GM18858 (cell line): ENCODE measurements around the gene TMEM132D.

Experiments used
- ATAC-seq: cut with Tn5 transposase; IDR thresholded peaks from one replicate; pipeline ENCODE4 v1.9.1; 2021; ENCODE audit not compliant: unreplicated experiment

The TMEM132D gene

DNA sequence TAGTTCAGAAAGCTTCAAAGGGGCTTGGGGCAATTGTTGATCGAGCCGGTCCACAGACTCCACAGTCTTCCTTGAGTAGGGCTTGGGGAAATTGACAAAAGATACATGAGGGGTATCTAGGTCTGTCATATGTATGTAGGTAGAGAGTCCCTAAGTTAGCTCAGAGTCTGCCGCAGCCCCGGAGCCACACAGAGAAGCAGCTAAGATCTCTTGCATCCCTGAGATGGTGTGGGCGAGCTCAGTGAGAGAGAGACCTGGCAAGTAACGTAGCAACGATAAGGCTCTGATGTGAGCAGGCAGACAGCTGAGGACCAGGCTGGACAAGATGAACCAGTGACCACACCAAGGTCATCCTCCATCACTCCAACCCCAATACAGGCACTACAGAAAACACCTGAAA, 297.6 kb downstream of the TMEM132D start:
- no peak for ATAC-seq

DNA sequence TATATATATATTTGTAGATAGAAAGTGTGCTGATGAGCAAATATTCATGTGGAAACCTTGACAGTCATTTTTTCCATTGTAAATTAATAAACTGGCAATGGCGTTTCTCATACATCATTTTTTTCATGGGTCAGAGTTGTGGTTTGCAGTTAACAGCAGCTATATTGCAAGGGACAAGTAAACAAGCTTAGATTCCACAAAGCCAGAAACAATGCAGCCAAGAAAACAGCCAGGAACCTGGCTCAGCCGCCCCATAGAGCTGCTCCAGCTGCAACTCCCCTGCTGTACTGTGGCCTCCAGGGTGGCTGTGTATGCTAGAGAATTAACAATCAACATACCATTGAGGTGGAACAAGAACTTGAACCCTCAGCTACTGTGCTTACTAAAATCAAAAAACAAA, 298.2 kb downstream of the TMEM132D start:
- ATAC-seq = no peak

- no peak for ATAC-seq
Observed at GRCh38 chr12:129604506-129604905, 299.3 kb downstream of the TMEM132D start.

- ATAC-seq = no peak
Observed at GRCh38 chr12:129599406-129599805, 304.4 kb downstream of the TMEM132D start.

DNA sequence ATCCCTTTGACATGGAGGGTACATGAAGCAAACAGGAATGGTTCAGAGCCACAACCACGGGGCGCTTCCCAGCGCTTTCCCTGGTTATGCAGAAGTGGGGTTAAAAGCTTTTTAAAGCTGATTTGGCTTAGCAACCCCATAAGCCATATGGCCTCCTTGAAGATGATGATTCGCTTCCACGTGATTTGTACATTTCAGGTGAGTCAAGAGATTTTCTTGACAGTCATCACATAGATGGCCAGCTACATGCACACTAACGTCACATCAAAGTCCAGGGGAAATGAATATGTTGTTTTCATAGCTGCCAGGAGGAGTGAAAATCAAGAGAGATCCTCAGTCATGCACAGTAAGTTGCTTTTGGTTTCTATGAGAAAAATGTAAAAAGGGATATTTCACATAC, 309.7 kb downstream of the TMEM132D start:
- ATAC-seq = no peak

GRCh38 chr12:129592449-129592848, 311.4 kb downstream of the TMEM132D start:
- ATAC-seq = no peak

- no peak for ATAC-seq
Observed at GRCh38 chr12:129589503-129589902, 314.3 kb downstream of the TMEM132D start.

GRCh38 chr12:129588142-129588541, 315.7 kb downstream of the TMEM132D start:
- ATAC-seq = no peak

DNA sequence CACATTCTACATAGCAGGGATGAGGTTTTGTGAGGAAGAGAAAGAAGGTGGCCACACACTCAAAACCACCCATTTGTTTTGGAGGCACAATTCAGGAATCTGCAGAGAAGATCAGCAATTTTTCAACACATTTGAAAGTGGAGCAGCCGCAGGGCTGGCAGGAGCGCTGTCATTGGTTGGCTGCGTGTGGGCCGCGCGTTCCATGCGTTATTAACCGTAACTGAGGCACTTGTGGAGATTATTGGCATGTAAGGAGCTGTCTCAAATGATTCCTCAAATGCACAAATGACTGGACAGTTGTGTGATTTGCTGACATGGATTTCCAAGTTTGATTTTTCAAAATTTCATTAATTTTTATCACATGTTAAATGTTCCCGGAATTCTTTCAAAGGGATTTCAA, 318.5 kb downstream of the TMEM132D start:
- ATAC-seq = no peak

DNA sequence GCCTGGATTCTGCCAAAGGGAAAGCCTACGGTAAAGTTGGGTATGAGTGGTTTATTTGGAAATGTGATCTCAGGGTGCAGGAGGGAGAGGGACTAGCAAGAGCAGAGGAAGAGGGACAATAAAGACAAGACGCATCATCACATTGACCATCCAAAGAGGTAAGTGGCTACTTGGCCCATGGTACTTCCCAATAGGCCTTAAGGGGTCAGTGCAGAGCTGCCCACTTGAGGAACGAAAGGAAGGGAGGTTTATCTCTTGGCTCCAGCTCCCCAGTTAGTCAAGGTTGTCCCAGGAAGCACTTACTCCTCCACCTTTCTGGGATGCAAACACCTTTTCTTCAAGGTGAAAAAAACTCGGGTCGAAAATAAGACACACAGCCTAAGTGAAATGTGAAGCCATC, 323.9 kb downstream of the TMEM132D start:
- ATAC-seq = no peak

DNA sequence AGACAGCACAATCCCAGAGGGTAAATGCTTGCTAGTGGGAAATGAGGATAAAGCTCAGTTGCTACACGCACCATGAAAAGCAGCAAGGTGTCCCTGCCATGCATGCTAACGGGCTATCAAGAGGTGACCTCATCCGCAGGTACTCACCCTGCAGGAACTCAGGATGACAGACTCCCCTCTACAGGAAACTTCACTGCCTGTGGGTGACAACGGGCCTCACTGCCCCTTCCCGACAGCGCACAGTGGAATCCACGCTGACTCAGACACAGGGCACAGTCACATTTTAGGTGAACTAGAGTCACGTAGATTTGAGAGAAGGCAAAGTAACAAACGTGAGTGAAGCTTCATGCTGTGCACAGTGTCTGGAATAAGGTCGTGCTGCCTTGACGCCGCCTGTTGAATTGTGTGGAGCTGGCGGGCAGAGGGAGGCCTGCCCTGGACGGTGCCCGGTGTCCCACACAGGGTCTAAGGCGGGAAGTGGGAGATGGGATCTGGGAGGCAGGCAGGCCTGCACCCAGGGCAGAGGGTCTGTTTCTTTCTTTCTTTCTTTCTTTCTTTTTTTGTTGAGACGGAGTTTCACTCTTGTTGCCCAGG, 331.8 kb downstream of the TMEM132D start:
- ATAC-seq = no peak

GRCh38 chr12:129570796-129571400, 332.9 kb downstream of the TMEM132D start:
- no peak for ATAC-seq

- ATAC-seq = no peak
Observed at GRCh38 chr12:129566800-129567199, 337.0 kb downstream of the TMEM132D start.

DNA sequence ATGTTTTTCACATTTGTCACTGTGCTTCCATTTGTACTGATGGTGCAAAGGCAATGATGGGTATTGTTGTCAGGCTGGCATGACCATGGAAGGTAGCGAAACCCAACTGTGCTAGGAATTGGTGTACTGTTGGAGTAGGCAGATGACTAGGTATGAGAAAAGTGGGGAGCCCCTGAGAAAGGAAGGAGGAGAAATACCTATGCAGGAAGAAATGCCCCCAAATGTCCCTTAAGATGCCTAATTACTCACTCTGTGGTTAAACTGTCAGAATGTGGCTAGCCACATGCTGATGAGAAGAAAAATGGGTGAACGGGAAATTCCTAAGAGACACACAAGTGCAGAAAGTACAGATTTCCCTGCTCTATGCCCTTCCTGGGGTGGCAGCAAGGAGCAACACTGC, 339.1 kb downstream of the TMEM132D start:
- no peak for ATAC-seq

GRCh38 chr12:129563266-129563665, 340.6 kb downstream of the TMEM132D start:
- ATAC-seq = no peak

DNA sequence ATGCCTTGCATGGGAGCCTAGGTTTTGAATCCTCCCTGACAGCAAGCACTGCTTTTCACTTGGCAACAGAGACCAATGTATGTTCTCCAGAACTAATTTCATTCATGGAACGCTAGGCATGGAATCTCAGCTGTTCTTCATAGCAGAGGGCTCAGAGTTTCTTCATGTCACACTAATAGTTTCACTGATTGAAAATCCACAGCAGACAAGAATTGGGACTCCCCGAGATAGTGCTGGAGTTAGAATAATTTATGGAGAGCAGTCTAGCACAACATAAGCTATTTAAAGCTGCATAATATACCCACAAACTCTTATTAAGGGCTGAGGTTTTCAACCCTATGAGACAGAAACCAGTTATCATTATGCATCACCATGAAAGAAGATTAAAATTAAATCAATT, 342.5 kb downstream of the TMEM132D start:
- ATAC-seq = no peak

- no peak for ATAC-seq
Observed at GRCh38 chr12:129559776-129560175, 344.0 kb downstream of the TMEM132D start.

GRCh38 chr12:129558036-129558435, 345.8 kb downstream of the TMEM132D start:
- no peak for ATAC-seq

DNA sequence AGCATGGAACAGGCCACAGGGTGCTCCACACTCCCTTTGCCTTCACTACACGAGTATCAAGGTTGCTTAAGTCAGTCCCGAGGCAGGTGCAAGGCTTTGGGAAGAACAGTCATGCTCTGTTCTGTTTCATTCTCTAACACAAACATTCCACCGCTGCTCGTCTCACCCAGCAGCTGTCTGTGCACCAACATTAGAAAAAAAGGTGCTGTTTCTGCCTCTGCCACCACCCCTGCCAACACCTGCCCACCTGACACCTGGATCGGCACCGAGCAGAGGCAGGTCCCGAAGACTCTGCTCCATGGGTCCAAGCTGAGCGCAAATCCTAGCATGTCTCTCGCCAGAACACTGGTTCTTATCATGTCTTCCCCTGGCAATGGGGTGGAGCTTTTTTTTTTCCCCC, 347.7 kb downstream of the TMEM132D start:
- no peak for ATAC-seq

- ATAC-seq = no peak
Observed at GRCh38 chr12:129552996-129553750, 350.7 kb downstream of the TMEM132D start.

DNA sequence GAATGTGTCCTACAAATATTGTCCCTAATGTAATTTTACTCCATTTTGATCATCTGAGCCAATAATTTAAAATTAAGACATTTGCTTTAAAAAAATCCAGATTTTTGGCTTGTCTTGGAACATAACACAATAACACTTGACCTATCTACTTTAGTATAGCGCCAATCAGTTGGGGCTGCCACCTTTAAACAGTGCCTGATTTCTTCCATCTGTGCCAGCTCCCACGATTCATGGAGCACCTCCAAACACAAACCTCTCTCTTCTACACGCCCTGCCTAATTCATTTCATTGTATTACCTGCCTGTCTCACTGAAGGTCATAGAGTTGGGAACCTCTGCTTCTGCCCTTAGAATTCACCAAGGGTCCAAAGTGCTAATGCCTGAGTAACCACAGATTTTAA, 352.4 kb downstream of the TMEM132D start:
- no peak for ATAC-seq

- ATAC-seq = no peak
Observed at GRCh38 chr12:129550353-129550752, 353.5 kb downstream of the TMEM132D start.
